Ovary (tissue), 3 donors: Measurements from ENCODE around the gene MUC12.

ENCODE experiments used
- CTCF ChIP-seq, 3 donors: fragments of 450-650 bp in 2 of 3; fragments of 200-600 bp in 1 of 3; IDR thresholded peaks; one replicate each; pipeline versions ENCODE4 v1.5.1 to v1.8.0; 2016 to 2022; ENCODE audit warnings: antibody characterized with exemption in 3 of 3, mild to moderate bottlenecking in 1 of 3
- POLR2A ChIP-seq: fragments of 450-650 bp; IDR thresholded peaks from one replicate; pipeline ENCODE4 v1.6.1; 2017; ENCODE audit warnings: antibody characterized with exemption, mild to moderate bottlenecking, moderate library complexity
- donor health status: DM: no; HTN: no; CAD: no.

- TF ChIP-seq POLR2A (no peak), CTCF (IDR thresholded peaks at IDR 0.05) (no peak)
These were observed 22.3 kb downstream of the MUC12 start for GRCh38 chr7:100991631-100992030.
